GM19239 (cell line): ENCODE measurements around the gene TYMP.
A peak's percentile ranks its signal among the peaks of the same experiment; 100 is the strongest.

Source experiments
- DNase-seq: peaks from one replicate; pipeline ENCODE4 v3.0.0; 2011; ENCODE audit warnings: low spot score; ENCODE audit not compliant: insufficient read length
- FAIRE-seq: peaks from 2 replicates; lab custom pipeline; 2011; peaks lifted over from hg19 to GRCh38; lab: Jason Lieb, UNC

Gene TYMP

GRCh38 chr22:50507991-50508884 is 21.6 kb downstream of the TYMP start, which contains the start of gene NCAPH2:
Gene NCAPH2, plus strand, starts transcription at chr22:50508224. Its CDS starts 114 bp downstream, at chr22:50508338.
- peak; percentile 97 for FAIRE-seq
- DNase-seq, result peak; percentile 100

- FAIRE-seq, result peak; percentile 64
- peak; percentile 99 for DNase-seq
Observed at GRCh38 chr22:50507421-50507990, 22.3 kb downstream of the TYMP start, which contains the start of gene LMF2. Gene LMF2, minus strand, starts transcription at chr22:50507702. Its CDS starts 27 bp downstream, at chr22:50507675.

GRCh38 chr22:50506611-50507420 is 23.0 kb downstream of the TYMP start:
- DNase-seq (no peak), FAIRE-seq (no peak)

- DNase-seq, result no peak
- no peak for FAIRE-seq
Observed at GRCh38 chr22:50505776-50506610, 23.8 kb downstream of the TYMP start.

GRCh38 chr22:50505276-50505775 is 24.5 kb downstream of the TYMP start:
- FAIRE-seq (no peak), DNase-seq (no peak)

GRCh38 chr22:50504369-50505211 is 25.2 kb downstream of the TYMP start:
- DNase-seq, result no peak
- no peak for FAIRE-seq

- no peak for DNase-seq
- no peak for FAIRE-seq
Observed at GRCh38 chr22:50503475-50504145, 26.2 kb downstream of the TYMP start.

GRCh38 chr22:50502628-50503474 is 27.0 kb downstream of the TYMP start:
- no peak for FAIRE-seq
- DNase-seq, result no peak

GRCh38 chr22:50502096-50502495 is 27.7 kb downstream of the TYMP start:
- no peak for FAIRE-seq
- DNase-seq, result no peak

GRCh38 chr22:50500452-50500851 is 29.4 kb downstream of the TYMP start:
- DNase-seq, result no peak
- FAIRE-seq, result no peak

- FAIRE-seq, result peak; percentile 97
- DNase-seq, result no peak
Observed at GRCh38 chr22:50498322-50498890, 31.4 kb downstream of the TYMP start.

GRCh38 chr22:50497093-50497492 is 32.7 kb downstream of the TYMP start:
- DNase-seq (no peak), FAIRE-seq (no peak)

- DNase-seq, result no peak
- FAIRE-seq, result peak; percentile 4
Observed at GRCh38 chr22:50490531-50491308, 39.1 kb downstream of the TYMP start.

- FAIRE-seq (no peak), DNase-seq (no peak)
Observed at GRCh38 chr22:50489363-50490243, 40.2 kb downstream of the TYMP start.

GRCh38 chr22:50488886-50489285 is 40.9 kb downstream of the TYMP start:
- FAIRE-seq (no peak), DNase-seq (no peak)
